NCI-H1436 (cell line): Measurements from ENCODE around the gene NUMBL.
"Not testable (repeated sequence)": the region's sequence is repeated elsewhere in the genome, so short reads cannot be mapped to it uniquely, and the experiment has no call there.

Experiments used
- DNase-seq: peaks from one replicate; lab custom pipeline; 2025; lab: John Stamatoyannopoulos, UW

The NUMBL gene

DNA sequence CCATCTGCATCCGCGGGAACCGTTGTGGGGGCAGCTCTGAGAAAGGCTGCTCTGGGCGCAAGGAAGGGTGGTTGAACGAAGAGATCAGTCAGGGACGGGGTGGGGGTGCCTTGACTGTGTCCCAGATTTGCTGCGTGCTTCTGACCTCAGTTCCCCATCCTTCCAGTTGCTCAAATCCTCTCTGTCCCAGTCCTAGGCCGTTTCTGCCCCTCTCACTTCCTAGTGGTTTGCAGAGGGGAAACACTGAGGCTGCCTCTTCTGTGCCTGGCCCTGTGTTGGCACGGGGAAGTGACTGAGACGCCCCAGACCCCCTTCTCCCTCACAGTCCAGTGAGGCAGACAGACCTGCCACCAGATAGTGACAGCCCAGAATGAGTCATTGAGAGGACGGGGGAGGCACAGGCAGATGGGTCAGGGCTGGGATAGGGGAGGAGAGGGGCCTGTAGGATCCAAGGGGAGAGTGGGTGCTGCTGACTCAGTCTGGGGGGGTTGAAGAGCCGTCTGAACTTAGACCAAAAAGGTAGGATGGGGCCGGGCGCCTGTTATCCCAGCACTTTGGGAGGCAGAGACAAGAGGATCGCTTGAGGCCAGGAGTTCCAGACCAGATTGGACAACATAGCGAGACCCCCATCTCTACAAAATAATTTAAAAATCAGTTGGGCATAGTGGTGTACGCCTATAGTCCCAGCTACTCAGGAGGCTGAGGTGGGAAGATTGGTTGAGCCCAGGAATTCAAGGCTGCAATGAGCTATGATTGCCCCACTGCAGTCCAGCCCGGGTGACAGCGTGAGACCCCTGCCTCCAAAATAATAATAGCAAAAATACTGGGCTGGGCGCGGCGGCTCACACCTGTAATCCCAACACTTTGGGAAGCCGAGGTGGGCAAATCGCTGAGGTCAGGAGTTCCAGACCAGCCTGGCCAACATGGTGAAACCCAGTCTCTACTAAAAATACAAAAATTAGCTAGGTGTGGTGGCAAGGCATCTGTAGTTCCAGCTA is 26.5 kb downstream of the NUMBL start:
- DNase-seq: no peak

DNA sequence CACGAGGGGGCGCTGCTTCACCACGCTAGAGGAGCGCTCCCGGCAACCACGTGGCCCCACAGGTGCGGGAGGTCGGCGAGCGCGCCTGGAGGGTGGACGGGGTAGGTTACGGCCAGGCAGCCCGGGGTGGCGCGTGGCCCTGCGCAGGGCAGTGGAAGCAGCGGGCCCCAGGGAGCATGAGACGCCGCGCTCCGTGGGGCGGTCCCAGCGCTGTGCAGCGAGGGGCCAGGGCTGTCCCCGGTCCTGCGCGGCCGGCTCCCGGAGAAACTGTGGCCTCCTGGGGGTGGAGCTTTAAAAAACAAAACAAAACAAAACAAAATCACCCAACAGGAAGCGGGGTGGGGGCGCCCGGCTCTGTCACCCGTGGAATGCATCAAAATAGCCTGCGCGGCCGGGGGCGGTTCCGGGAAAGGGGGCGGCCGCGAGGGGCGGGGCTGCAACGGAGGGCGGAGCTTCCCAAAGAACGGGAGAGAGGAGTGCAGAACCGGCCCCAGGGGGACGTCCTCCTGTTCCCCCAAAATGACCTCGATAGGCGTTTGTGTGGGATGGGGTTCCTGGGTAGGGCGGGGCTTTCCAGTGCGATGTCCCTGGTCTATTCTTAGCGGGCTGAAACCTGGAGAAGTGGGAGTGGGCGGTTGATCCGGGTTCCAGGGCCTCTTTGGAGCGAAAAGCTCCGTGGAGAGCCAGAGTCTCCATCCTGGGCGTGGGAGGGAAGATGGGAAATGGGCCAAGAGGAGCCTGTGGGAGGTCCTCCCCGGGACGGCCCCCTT is 27.3 kb downstream of the NUMBL start:
- DNase-seq: peak; percentile 82

- DNase-seq: no peak
Measured at GRCh38 chr19:40661616-40662015, 28.8 kb downstream of the NUMBL start.

DNA sequence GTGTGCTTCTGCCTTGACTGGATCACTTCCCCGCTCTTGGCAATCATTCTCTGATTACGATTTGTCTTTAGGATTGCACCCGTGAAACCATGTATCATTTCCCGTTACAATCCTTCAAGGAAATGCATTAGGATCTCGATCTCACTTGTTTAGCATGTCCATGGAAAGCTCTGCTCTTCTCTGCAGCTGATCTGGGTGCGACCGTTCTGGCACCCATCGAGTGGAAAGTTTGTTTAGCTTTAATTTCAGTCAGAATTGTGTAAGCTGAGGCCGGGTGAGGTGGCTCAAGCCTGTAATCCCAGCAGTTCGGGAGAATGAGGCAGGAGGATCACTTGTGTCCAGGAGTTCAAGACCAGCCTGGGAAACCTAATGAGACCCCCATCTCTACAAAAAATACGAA is 30.9 kb downstream of the NUMBL start:
- DNase-seq: no peak

- no peak for DNase-seq
Measured at GRCh38 chr19:40659116-40659515, 31.3 kb downstream of the NUMBL start.

GRCh38 chr19:40658031-40658430 is 32.4 kb downstream of the NUMBL start:
- no peak for DNase-seq

DNA sequence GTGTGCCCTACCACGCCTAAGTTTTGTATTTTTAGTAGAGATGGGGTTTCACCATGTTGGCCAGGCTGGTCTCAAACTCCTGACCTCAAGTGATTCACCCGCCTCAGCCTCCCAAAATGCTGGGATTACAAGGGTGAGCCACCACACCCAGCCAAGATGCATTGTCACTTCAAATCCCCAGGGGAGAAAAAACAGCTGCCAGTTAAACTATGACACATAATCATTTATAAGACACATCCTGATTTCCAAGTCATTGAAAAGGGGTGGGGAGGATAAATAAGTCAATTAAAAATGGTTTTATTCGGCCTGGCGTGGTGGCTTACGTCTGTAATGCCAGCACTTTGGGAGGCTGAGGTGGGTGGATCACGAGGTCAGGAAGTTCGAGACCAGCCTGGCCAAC is 34.8 kb downstream of the NUMBL start:
- not testable (repeated sequence) for DNase-seq

- DNase-seq: not testable (repeated sequence)
Measured at GRCh38 chr19:40652303-40652702, 38.1 kb downstream of the NUMBL start.

- no peak for DNase-seq
Measured at GRCh38 chr19:40650749-40651305, 39.6 kb downstream of the NUMBL start.

- peak; percentile 48 for DNase-seq
Measured at GRCh38 chr19:40649903-40650675, 40.4 kb downstream of the NUMBL start.

DNA sequence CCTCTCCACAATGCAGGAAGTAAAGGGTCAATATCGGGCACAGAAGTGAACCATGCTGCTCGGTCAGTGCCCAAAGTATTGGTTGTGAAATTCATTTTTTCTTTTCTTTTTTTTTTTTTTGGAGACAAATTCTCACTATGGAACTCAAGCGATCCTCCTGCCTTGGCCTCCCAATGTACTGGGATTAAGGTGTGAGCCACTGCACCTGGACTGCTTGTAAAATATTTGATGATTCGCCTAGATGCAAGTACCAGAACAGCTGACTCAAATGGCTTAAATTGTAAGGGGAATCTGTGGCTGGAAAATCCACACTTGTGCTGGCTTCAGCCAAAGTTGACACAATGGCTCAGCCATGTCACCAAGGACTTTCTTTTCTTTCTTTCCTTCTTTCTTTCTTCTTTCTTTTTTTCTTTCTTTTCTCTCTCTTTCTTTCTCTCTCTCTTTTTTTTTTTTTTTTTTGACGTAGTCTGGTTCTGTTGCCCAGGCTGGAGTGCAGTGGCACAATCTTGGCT is 43.7 kb downstream of the NUMBL start:
- no peak for DNase-seq

DNA sequence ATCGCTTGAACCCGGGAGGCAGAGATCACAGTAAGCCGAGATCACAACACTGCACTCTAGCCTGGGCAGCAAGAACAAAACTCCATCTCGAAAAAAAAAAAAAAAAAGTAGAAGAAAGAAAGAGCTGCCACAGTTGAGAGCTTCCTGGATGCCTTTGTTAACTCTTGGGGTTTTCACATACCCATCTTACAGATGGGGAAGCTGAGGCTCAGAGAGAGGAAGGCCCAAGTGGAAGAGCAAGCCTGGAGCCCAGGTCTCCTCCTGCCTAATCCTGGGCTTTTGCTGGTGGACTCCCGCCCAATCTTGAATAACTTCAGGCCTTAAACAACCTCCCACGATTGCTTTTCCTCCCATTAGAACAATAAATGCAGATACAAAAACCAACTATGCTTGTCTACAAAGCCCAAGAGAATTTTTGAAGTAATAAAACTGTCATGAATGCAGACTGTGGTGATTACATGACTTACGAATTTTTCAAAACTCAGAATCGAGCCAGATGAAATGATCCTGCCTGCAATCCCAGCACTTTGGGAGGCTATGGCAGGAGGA is 47.6 kb downstream of the NUMBL start:
- no peak for DNase-seq

- DNase-seq: no peak
Measured at GRCh38 chr19:40642051-40642706, 48.3 kb downstream of the NUMBL start.

- DNase-seq: no peak
Measured at GRCh38 chr19:40641281-40641680, 49.2 kb downstream of the NUMBL start.

DNA sequence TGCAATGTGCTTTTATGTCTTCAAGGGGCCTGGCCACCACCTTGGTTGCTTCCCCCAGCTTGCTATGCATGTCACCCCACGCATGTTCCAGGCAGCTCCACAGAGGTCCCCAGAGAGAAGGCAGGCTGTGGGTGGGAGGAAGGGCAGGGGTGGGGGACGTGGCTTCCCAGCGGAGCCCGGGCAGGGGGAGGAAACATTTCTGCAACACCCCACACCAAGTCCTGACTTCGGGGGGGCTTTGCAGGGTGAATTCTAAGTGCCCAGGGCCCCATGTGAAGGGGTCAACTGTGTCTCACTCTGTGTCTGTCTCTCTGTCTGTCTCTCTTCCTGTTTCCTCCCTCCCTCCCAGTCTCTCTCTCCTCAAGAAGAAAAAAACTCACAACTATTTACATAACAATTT is 49.7 kb downstream of the NUMBL start:
- no peak for DNase-seq

GRCh38 chr19:40639638-40639982 is 50.8 kb downstream of the NUMBL start:
- DNase-seq: no peak

DNA sequence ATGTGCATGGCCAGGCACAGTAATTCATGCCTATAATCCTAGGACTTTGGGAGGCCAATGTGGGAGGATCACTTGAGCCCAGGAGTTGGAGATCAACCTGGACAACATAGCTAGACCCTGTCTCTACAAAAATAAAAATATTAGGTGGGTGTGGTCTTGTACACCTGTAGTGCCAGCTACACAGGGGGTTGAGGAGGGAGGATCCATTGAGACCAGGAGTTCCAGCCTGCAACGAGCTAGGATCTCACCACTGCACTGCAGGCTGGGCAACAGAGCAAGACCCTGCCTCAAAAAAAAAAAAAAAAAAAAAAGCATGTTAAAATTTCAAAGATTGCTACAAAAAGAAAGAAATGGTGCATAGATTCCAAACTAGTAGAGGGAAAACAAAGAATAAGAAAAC is 52.1 kb downstream of the NUMBL start:
- no peak for DNase-seq

DNA sequence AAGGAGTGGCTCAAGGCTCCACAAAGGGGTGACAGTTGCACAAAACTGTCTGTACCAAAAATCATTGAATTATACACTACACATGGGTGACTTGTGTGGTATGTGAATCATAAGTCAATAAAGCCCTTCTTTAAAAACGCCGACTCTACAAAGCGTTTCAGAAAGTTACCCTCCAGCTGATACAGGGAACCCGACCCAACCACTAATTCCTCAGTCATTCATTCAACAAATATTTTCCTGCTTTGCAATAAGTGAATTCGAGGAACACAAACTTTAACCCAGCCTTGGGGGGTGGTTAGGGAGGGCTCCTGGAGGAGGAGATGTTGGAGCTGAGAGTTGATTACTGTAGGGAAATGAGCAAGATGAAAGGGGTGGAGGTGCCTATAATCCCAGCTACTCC is 57.2 kb downstream of the NUMBL start:
- no peak for DNase-seq

DNA sequence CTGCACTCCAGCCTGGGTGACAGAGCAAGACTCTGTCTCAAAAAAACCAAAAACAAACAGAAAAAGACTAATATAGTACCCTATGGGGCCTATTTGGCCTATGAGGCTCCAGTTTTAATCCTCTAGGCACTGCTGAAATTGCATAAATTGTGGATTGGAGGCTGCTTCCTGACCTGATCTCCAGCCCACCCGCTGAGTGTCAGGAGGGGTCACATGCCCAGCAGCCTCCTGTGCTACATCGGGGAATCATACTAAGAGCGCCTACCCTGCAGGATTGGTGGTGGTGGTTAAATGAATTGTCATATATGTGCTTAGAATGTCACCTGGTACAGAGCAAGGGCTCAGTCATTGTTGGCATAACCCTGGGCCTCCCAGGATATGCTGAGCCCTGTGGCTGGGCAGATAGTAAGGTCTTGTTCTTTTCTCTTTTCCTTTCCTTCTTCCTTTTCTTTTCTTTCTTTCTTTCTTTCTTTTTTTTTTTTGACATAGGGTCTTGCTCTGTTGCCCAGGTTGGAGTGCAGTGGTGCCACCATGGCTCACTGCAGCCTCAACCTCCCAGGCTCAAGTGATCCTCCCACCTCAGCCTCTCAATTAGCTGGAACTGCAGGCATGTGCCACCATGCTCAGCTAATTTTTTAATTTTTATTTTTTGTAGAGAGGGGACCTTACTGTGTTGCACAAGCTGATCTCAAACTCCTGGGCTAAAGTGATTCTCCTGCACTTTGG is 58.0 kb downstream of the NUMBL start:
- DNase-seq: no peak

GRCh38 chr19:40630571-40631160 is 59.8 kb downstream of the NUMBL start:
- no peak for DNase-seq
